ENCODE results near the gene CFAP58.

DNA sequence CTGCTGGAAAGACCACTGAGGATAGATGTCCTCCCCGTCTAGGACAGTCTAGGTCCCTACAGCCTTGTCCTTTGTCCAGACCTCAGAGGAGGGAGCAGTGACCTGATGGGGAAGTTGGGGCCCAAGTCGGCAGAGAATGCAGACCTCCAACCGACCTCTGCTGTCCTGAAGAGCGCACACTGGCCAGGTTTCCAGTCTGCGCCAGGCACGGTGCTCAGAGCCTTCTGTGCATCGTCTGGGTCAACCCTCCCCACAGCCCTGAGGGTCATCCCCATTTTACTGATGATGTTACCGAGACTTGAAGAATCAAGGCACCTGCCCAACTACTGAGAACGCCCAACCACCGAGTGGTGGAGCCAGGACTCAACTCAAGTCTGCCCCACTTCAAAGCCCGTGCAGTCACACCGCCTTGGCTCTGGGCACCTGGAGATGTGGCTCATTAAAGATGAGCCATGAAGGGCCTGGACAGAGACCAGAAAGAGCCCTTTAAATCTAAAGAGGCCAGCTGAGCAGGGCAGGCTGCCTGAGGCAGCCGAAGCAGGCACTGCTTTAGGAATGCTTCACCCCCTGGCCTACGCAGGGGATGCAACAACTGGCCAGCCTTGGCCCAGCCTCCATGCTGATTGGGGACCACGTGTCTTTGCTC, 19.8 kb upstream of the CFAP58 start:
- TF ChIP-seq EZH2 (IDR thresholded peaks at IDR 0.05; ENCODE audit: borderline replicate concordance, insufficient read depth, low read depth, low read length, poor library complexity, severe bottlenecking): no peak
- TF ChIP-seq, protein P1, sequence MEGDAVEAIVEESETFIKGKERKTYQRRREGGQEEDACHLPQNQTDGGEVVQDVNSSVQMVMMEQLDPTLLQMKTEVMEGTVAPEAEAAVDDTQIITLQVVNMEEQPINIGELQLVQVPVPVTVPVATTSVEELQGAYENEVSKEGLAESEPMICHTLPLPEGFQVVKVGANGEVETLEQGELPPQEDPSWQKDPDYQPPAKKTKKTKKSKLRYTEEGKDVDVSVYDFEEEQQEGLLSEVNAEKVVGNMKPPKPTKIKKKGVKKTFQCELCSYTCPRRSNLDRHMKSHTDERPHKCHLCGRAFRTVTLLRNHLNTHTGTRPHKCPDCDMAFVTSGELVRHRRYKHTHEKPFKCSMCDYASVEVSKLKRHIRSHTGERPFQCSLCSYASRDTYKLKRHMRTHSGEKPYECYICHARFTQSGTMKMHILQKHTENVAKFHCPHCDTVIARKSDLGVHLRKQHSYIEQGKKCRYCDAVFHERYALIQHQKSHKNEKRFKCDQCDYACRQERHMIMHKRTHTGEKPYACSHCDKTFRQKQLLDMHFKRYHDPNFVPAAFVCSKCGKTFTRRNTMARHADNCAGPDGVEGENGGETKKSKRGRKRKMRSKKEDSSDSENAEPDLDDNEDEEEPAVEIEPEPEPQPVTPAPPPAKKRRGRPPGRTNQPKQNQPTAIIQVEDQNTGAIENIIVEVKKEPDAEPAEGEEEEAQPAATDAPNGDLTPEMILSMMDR (IDR thresholded peaks at IDR 0.05): no peak

Data from B cell (primary cell).